ENCODE measurements around the gene ACTN4.
"Not testable (repeated sequence)": the region's sequence is repeated elsewhere in the genome, so short reads cannot be mapped to it uniquely, and the experiment has no call there.

Gene ACTN4

GRCh38 chr19:38647368-38647965 lies at the start of gene ACTN4:
Gene ACTN4 (plus strand): TSS chr19:38647649. CDS start chr19:38647746, 97 bp downstream.
- peak within 1 kb of the TSS; percentile 98 for H3K4me3 ChIP-seq (ENCODE audit: low read depth, low read length)
- CTCF ChIA-PET, result interaction anchor here (1.1 to 13.2 kb wide), 4 partner anchors 12 to 283 kb away, joined by 3 to 106 read pairs (median 3); partner anchors contain the start of genes MRPS12 and SARS2
- POLR2A ChIA-PET, result interaction anchor here (0.6 to 3.3 kb wide), 16 partner anchors 9 to 701 kb away, joined by 3 to 27 read pairs (median 3); partner anchors contain the start of genes EIF3K and FAM98C
- no peak for TF ChIP-seq CTCF (IDR thresholded peaks at IDR 0.05; ENCODE audit: insufficient read depth, low read length, missing control alignments)
- no peak for DNase-seq (ENCODE audit: low read depth, low spot score)

GRCh38 chr19:38599722-38600121 lies 47.7 kb upstream of the ACTN4 start:
- no peak for TF ChIP-seq CTCF (IDR thresholded peaks at IDR 0.05; ENCODE audit: insufficient read depth, low read length, missing control alignments)
- DNase-seq (ENCODE audit: low read depth, low spot score), result no peak
- CTCF ChIA-PET, result interaction anchor here (1.0 kb wide), 1 partner anchor 13 kb away, joined by 4 read pairs; no protein-coding TSS in a partner anchor
- no peak overlapping the region for H3K4me3 ChIP-seq (ENCODE audit: low read depth, low read length)
- POLR2A ChIA-PET, result no interaction called here

GRCh38 chr19:38602856-38603255 lies 44.6 kb upstream of the ACTN4 start:
- H3K4me3 ChIP-seq (ENCODE audit: low read depth, low read length); CTCF ChIA-PET; POLR2A ChIA-PET; DNase-seq (ENCODE audit: low read depth, low spot score): not testable (repeated sequence)

- TF ChIP-seq CTCF (IDR thresholded peaks at IDR 0.05; ENCODE audit: insufficient read depth, low read length, missing control alignments), result no peak
- no peak for DNase-seq (ENCODE audit: low read depth, low spot score)
- ChIA-PET CTCF (no interaction called here), POLR2A (no interaction called here)
- no peak overlapping the region for H3K4me3 ChIP-seq (ENCODE audit: low read depth, low read length)
Measured at GRCh38 chr19:38606131-38606530, 41.3 kb upstream of the ACTN4 start.

- no peak overlapping the region for H3K4me3 ChIP-seq (ENCODE audit: low read depth, low read length)
- no peak for DNase-seq (ENCODE audit: low read depth, low spot score)
- ChIA-PET CTCF (interaction anchor here (0.6 to 1.2 kb wide), 2 partner anchors 20 to 315 kb away, joined by 3 to 4 read pairs; no protein-coding TSS in a partner anchor), POLR2A (no interaction called here)
- no peak for TF ChIP-seq CTCF (IDR thresholded peaks at IDR 0.05; ENCODE audit: insufficient read depth, low read length, missing control alignments)
Measured at GRCh38 chr19:38614289-38614688, 33.2 kb upstream of the ACTN4 start.

- H3K4me3 ChIP-seq (ENCODE audit: low read depth, low read length), result no peak overlapping the region
- no peak for TF ChIP-seq CTCF (IDR thresholded peaks at IDR 0.05; ENCODE audit: insufficient read depth, low read length, missing control alignments)
- ChIA-PET POLR2A (no interaction called here), CTCF (interaction anchor here (0.7 to 1.6 kb wide), 2 partner anchors 18 to 100 kb away, joined by 3 read pairs; no protein-coding TSS in a partner anchor)
- no peak for DNase-seq (ENCODE audit: low read depth, low spot score)
Measured at GRCh38 chr19:38615007-38615581, 32.4 kb upstream of the ACTN4 start.

Measured in AG04449 (cell line).